Epithelial cell of esophagus (primary cell): Measurements from ENCODE around the gene NCOR2.

ENCODE experiments used
- DNase-seq: peaks from one replicate; pipeline ENCODE4 v3.0.0; 2010; ENCODE audit warnings: low read depth
- H3K4me3 ChIP-seq: 2 replicates; pipeline ENCODE4 v1.5.1; 2011; ENCODE audit warnings: mild to moderate bottlenecking, low read length, control low read depth
- CTCF ChIP-seq: IDR thresholded peaks from 2 replicates; pipeline ENCODE4 v1.5.1; 2011; ENCODE audit warnings: low read depth, mild to moderate bottlenecking, low read length, control low read depth, inconsistent platforms; ENCODE audit not compliant: insufficient read depth; ENCODE audit errors: missing control alignments

The NCOR2 gene

GRCh38 chr12:124566997-124567672 lies at the start of gene NCOR2:
NCOR2 (minus strand) TSS chr12:124567612; CDS start chr12:124495251, 72,361 bp downstream.
- TF ChIP-seq CTCF, result no peak
- DNase-seq, result peak; percentile 29
- peak within 1 kb of the TSS; percentile 69 for H3K4me3 ChIP-seq

GRCh38 chr12:124616394-124617221 lies 49.2 kb upstream of the NCOR2 start:
- H3K4me3 ChIP-seq, result no peak overlapping the region
- peak; percentile 49 for DNase-seq
- TF ChIP-seq CTCF, result no peak

- no peak overlapping the region for H3K4me3 ChIP-seq
- TF ChIP-seq CTCF, result no peak
- DNase-seq, result no peak
These were observed 47.3 kb upstream of the NCOR2 start for GRCh38 chr12:124614512-124615292.

DNA sequence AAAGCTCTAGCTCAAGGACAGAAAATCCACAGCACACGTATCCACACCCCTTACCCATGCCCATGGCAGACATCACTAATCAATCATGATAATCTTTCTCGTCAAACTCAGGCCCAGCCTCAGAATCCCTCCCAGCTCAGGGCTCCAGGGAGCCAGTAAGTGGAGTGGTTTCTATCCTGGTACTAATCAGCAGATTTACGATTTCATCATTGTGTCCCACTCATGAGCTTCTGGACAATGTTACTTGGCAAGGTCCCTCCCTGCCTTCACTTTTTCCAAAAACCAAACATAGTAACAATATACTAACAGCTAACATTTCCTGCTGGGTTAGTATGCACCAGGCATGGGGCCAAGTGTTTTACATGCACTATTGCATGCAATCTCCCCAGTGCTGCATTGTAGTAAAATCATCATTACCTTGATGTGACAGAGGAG lies 45.8 kb upstream of the NCOR2 start:
- H3K4me3 ChIP-seq, result no peak overlapping the region
- DNase-seq, result peak; percentile 64
- no peak for TF ChIP-seq CTCF

DNA sequence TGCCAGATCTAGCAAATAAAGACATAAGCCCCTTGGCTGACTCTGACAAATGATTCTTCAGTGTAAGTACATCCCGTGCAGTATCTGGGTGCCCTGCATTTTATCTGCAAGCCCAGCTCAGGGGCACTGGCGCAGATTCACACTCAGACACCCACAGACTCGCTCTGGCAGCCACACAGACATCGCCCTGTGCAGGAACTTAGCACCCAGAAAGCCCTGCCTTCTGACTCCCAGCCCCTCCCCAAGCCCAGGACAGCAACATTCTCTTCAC lies 44.9 kb upstream of the NCOR2 start:
- no peak for TF ChIP-seq CTCF
- no peak overlapping the region for H3K4me3 ChIP-seq
- no peak for DNase-seq

DNA sequence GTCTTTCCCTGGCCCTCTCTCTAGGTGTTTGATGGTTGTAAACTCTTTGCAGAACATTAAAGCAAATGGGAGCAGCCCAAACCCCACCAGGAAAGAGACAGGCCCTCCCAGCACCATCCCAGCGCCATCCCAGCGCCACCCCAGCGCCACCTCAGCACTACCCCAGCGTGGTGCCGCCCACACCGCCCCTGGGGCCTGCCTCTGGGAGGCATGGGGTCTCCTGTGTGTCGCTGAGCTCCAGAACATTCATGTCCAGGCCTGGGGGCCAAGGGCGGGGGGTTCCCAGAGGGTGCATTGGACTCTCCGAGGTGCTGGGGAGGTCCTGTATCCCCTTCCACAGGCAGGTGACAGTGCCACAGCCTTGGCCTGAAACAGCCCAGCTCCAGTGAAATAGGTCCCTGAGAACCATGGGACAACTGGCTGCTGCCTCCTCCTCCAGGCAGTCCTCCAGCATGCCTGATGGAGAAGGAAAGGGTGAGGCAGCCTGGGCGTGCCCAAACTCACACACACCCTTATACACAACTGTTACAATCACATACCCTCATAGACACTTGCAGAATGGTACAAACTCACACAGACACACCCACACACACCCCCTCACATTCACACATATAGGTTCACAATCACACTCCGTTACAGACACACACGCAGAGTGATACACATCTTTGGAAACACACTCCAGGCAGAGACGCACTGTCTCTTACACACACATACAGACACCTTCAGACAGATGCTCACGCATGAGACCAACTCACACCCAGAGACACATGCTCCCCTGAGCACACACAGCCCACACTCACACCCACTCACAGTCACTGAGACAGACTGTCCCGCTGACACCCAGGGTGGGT lies 44.4 kb upstream of the NCOR2 start:
- H3K4me3 ChIP-seq, result no peak overlapping the region
- DNase-seq, result no peak
- no peak for TF ChIP-seq CTCF
